HepG2 (cell line): Measurements from ENCODE around the gene MGA.

Experiments used
- CTCF ChIP-seq: sonication (generic); formaldehyde crosslinking; IDR thresholded peaks from 2 replicates; pipeline ENCODE4 v1.5.0; 2020; ENCODE audit warnings: mild to moderate bottlenecking, missing genetic modification reagents, moderate library complexity
- ELF4 ChIP-seq: sonication (generic); formaldehyde crosslinking; IDR thresholded peaks from 2 replicates; pipeline ENCODE4 v1.5.0; 2020; ENCODE audit warnings: missing genetic modification reagents, mild to moderate bottlenecking, moderate library complexity, borderline replicate concordance
- ZNF224 ChIP-seq: sonication (generic); formaldehyde crosslinking; IDR thresholded peaks from 2 replicates; pipeline ENCODE4 v1.5.0; 2020; ENCODE audit warnings: mild to moderate bottlenecking, missing genetic modification reagents

- TF ChIP-seq ELF4 (CRISPR knock-in tag) (no peak), CTCF (CRISPR knock-in tag) (no peak), ZNF224 (no peak)
Observed at GRCh38 chr15:41790756-41791546, 130.7 kb downstream of the MGA start.
